KOPT-K1 (cell line): ENCODE data around the gene MED1.
"Not testable (repeated sequence)": the region's sequence is repeated elsewhere in the genome, so short reads cannot be mapped to it uniquely, and the experiment has no call there.

Experiments used
- H3K27ac ChIP-seq: fragments of 200-600 bp; sonication (generic); 2 replicates; pipeline ENCODE4 v1.5.1; 2016; ENCODE audit warnings: antibody characterized with exemption, mild to moderate bottlenecking, low read depth, low read length; ENCODE audit not compliant: poor library complexity, severe bottlenecking
- H3K36me3 ChIP-seq: fragments of 200-600 bp; sonication (generic); 2 replicates; pipeline ENCODE4 v1.5.1; 2017; ENCODE audit warnings: antibody characterized with exemption, mild to moderate bottlenecking, low read length, moderate library complexity; ENCODE audit not compliant: insufficient read depth
- H3K9me3 ChIP-seq: fragments of 200-600 bp; sonication (generic); 2 replicates; pipeline ENCODE4 v1.5.1; 2017; ENCODE audit warnings: antibody characterized with exemption, low read length, mild to moderate bottlenecking; ENCODE audit not compliant: insufficient read depth, poor library complexity, severe bottlenecking

The MED1 gene

DNA sequence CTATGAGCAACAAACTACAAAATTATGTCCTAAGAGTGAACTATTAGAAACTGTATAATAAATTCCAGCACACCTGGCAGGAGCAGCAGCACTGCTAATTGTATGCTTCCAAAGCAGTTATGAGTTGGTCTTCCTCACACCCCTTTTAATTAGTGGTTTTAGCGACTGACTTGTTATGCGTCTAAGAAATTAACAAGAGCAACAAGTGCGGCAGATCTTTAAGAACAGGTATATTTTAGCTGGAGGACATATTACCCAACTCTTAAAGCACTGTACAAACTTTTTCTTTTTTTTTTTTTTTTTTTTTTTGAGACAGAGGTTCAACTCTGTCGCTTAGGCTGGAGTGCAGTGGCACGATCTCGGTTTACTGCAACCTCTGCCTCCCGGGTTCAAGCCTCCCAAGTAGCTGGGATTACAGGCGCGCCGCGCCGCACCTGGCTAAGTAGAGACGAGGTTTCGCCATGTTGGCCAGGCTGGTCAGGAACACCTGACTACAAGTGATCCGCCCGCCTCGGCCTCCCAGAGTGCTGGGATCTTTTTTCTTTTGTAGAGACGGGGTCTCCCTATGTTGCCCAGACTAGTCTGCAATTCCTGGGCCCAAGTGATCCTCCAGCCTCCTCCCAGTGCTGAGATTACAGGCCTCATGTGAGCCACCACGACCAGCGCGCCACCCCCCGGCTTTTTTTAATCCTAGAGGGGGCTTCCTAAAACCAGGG is 48.0 kb downstream of the MED1 start:
- H3K9me3 ChIP-seq: no peaks in the 10 kb centered on the region

GRCh38 chr17:39402244-39402889 is 48.7 kb downstream of the MED1 start:
- H3K36me3 ChIP-seq: peaks cover 28% of the 10 kb centered on the region
- no peaks in the 10 kb centered on the region for H3K9me3 ChIP-seq
- peak overlapping the region; percentile 68 for H3K27ac ChIP-seq

More for the DNA sequence above, 48.0 kb downstream of the MED1 start:
- Histone ChIP-seq H3K27ac (no peak overlapping the region), H3K36me3 (peaks cover 35% of the 10 kb centered on the region)

DNA sequence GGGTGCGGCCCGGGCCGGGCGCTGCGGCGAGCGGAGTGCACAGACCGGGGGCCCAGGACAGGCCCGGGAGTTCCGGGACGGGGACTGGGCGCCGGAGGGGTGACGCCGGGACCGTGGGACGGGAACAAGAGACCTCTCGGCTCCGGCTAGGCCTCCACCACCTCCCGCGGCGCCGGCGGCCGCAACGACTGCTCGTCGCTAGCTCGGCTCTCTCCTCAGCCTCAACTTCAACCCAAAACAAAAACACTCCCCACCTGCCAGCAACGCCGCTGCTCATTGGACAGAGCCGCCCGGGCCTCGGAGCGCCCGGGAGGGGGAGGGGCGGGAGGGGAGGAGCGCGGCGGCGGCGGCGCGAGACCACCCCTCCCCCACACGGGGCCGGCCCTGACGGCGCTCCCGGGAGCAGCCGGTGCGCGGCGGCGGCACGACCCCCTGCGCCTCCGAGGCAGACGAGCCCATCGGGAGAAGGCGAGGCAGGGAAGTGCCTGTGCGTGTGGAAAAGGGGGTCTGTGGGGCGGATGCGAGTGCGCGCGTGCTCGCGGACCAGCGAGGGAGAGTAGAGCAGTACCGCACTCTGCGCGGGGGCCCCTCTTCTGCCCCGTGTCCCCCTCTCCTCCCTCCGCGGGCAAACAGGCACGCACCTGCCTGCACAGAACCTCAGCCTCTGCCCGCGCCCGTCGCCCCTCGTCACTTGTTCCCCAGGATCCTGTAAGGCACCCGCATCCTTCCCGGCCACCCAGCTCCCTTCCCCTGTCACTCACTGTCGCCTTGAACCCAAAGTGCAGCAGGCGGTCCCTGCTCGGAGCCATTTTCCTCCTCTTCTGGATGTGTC is 49.4 kb downstream of the MED1 start, which contains the start of gene FBXL20:
Gene FBXL20, minus strand, starts transcription at position 215 of the 832 bp plus-strand sequence. CDS start 224 bp downstream, outside the sequence.
- peaks cover 21% of the 10 kb centered on the region for H3K36me3 ChIP-seq
- peak within 1 kb of the TSS; percentile 68 for H3K27ac ChIP-seq
- no peaks in the 10 kb centered on the region for H3K9me3 ChIP-seq

DNA sequence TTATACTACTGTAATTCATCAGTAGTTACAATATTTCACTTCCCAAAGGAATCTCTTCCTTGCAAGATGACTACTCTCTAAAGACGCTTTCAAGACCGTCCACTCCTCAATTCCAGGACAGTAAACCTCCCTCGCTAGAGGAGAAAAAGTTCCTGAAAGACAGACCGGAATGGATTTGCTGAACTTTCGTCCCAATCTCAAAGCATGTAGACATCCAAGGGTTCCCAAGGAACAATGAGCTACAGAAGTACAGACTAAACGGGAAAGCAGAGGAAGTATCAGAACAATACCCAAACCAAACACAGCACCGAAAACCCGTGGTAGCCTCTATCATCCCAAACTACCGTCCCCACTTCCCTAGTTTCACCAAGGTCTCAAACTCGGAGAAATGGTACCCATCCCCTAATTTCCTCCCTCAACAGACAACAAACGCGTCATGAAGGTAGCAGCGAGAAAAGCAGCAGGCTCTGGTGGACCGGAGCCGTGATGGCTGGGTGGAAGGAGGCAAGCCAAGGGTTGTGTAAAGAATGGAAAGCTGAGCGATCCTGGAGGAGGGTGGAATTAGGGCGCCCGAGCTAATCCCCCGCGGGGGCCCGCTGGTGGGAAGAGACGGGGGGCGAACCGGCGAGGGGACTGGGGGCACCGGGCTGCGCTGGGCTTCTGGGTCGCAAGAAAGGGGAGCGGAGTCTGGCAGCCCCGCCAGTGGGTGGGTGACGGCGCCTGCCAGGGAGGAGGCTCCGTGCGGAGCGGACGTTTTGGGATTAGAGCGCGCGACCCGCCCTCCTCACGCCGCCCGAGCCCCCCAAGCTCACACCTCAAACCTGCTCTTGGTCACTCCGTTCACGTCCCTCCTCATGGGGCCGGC is 50.3 kb downstream of the MED1 start:
- no peaks in the 10 kb centered on the region for H3K9me3 ChIP-seq
- peak overlapping the region; percentile 68 for H3K27ac ChIP-seq
- H3K36me3 ChIP-seq: peaks cover 12% of the 10 kb centered on the region

- Histone ChIP-seq H3K27ac (no peak overlapping the region), H3K36me3 (peaks cover 4% of the 10 kb centered on the region; the same call in 1 of the 2 replicates), H3K9me3 (no peaks in the 10 kb centered on the region)
Observed at GRCh38 chr17:39399791-39400190, 51.3 kb downstream of the MED1 start.

DNA sequence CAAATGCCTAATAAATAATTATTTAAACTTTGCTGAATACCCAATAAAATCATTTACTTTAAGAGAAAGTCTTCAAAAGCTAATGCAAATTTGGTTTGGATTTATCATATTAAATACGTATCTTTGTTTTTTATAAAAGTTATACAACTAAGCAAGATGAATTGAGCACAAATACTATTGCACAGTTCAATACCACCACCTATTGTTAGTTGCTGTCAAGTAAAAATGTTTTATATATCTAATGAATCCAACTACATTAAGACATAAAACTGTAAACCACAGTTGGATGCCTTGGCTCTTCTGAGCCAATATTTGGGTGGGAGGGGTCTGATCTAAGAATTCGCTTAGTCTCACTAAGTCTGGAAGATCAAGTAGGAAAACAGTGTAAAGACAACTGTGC is 57.3 kb downstream of the MED1 start:
- no peaks in the 10 kb centered on the region for H3K36me3 ChIP-seq
- no peaks in the 10 kb centered on the region for H3K9me3 ChIP-seq
- H3K27ac ChIP-seq: no peak overlapping the region

GRCh38 chr17:39391448-39391847 is 59.6 kb downstream of the MED1 start:
- no peaks in the 10 kb centered on the region for H3K9me3 ChIP-seq
- no peaks in the 10 kb centered on the region for H3K36me3 ChIP-seq
- no peak overlapping the region for H3K27ac ChIP-seq

DNA sequence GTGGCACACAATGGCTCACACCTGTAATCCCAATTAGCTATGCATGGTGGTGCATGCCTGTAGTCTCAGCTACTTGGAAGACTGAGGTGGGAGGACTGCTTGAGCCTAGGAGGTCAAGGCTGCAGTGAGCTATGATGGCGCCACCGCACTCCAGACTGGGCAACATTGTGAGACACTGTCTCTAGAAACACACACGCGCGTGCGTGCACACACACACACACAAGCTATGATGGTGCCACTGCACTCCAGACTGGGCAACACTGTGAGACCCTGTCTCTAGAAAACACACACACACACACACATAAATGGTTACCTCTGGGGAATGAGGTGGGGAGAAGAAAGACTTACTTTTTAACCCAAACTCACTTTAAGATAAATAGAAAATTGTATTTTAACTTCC is 66.0 kb downstream of the MED1 start:
- no peaks in the 10 kb centered on the region for H3K36me3 ChIP-seq
- no peaks in the 10 kb centered on the region for H3K9me3 ChIP-seq
- H3K27ac ChIP-seq: no peak overlapping the region

DNA sequence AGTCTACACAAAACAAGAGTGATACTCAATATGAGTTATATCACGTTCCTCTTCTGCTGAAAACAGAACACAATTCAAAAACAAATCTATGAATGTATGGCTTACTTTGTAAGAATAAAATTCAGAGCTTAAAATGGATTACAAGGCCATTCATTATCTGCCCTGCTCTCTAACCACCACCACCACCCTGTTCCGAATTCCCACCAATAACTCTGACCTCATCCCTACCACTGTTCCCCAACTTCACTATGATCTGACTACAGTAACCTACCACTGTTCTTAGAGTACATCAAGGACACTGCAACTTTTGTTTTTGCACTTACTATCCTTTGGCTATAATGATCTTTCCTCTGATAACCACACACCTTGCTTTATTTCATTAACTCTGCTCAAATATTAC is 70.9 kb downstream of the MED1 start:
- Histone ChIP-seq H3K36me3 (no peaks in the 10 kb centered on the region), H3K9me3 (no peaks in the 10 kb centered on the region), H3K27ac (no peak overlapping the region)

DNA sequence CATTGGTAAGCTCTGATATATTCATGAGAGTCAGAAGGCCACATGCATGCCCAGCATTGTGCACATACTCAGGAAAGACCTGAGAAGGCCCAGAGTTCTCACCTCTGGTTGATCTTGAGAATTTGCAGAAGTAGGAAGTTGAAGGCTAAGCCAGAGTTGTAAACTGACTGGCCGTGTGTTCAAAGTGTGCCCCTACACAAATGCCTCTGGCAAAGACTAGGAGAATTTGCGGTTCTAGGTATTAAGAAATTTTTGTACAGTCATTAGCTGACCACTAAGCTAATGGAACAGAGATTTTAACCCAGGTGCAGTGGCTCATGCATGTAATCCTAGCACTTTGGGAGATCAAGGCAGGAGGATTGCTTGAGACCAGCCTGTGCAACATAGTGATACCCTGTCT is 74.6 kb downstream of the MED1 start:
- H3K9me3 ChIP-seq: no peaks in the 10 kb centered on the region
- no peak overlapping the region for H3K27ac ChIP-seq
- H3K36me3 ChIP-seq: no peaks in the 10 kb centered on the region

DNA sequence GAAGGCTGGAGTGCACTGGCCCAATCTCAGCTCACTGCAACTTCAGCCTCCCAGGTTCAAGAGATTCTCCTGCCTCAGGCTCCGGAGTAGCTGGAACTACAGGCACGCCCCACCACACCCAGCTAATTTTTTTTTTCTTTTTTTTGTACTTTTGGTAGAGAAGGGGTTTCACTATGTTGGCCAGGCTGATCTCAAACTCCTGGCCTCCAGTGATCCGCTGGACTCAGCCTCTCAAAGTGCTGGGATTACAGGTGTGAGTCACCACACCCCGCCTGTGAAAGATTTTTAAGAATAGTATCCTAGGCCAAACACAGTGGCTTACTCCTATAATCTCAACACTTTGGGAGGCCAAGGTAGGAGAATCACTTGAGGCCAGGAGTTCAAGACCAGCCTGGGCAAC is 83.3 kb downstream of the MED1 start:
- not testable (repeated sequence) for H3K36me3 ChIP-seq, H3K9me3 ChIP-seq, H3K27ac ChIP-seq

- H3K36me3 ChIP-seq: no peaks in the 10 kb centered on the region
- no peaks in the 10 kb centered on the region for H3K9me3 ChIP-seq
- H3K27ac ChIP-seq: no peak overlapping the region
Observed at GRCh38 chr17:39365872-39366271, 85.2 kb downstream of the MED1 start.

DNA sequence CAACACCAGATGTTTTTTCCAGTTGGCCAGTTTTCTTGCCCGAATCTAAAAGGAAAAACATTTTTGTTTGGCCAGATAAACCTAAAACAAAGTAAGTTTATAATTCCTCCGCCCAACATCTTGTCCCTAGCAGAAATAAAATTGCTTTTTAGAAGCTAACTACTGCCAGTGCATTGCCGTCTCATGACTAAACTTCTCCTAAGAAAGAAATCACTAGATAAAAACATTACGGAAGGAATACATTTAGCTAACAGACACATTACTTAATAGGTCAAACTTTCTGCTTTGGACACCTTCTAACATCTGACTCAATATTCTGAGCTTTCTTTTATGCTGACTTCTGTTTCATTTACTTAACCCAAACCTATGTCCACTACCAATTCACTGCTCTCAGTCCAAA is 85.8 kb downstream of the MED1 start:
- no peaks in the 10 kb centered on the region for H3K9me3 ChIP-seq
- no peak overlapping the region for H3K27ac ChIP-seq
- H3K36me3 ChIP-seq: no peaks in the 10 kb centered on the region

DNA sequence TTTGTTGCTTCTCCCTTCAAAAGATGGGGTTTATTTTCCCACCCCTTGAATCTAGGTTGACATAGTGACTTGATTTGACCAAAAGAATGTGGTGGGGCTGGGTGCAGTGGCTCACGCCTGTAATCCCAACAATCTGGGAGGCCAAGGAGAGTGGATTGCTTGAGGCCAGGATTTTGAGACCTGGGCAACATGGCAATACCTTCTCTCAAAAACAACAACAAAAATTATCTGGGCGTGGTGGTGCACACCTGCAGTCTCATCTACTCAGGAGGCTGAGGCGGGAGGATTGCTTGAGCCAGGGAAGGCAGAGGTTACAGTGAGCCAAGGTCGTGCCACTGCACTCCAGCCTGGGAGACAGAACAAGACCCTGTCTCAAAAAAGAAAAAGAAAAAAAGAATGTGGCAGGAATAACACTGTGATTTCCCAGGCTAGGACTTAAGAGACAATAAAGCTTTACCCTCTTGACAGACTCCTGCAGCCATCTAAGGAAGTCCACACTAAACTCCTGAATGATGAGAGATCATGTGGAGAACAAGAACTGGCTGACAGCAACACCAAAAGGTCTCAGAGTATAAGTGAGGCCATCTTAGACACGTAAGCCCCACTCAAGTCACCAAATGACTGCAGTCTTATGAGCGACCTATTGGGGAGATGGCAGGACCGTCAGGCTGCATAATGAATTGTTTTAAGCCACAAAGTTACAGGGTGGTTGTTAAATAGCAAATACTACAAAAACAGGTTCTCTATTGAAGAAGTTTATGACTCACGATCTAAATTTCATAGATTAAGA is 86.6 kb downstream of the MED1 start:
- Histone ChIP-seq H3K9me3 (no peaks in the 10 kb centered on the region), H3K36me3 (no peaks in the 10 kb centered on the region), H3K27ac (no peak overlapping the region)
